ENCODE data around the gene DOK4.
"Not testable (repeated sequence)": the region's sequence is repeated elsewhere in the genome, so short reads cannot be mapped to it uniquely, and the experiment has no call there.

DOK4 gene

DNA sequence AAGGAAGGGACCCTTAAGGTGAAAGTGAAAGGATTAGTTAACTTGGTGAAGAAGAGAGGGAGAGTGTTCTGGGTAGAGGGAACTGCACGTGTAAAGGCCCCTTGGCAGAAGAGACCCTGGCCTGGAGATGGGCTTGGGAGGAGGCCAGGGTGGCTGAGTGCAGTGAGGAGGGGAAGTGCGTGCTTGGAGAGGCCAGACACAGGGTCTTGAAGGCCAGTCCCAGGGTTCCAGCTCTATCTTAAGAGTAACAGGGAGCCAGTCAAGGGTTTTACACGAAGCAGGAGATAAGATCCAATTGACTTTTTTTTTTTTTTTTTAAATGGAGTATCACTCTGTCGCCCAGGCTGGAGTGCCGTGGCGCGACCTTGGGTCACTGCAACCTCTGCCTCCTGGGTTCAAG, 15.2 kb upstream of the DOK4 start:
- DNase-seq (ENCODE audit: low spot score) = no peak

DNA sequence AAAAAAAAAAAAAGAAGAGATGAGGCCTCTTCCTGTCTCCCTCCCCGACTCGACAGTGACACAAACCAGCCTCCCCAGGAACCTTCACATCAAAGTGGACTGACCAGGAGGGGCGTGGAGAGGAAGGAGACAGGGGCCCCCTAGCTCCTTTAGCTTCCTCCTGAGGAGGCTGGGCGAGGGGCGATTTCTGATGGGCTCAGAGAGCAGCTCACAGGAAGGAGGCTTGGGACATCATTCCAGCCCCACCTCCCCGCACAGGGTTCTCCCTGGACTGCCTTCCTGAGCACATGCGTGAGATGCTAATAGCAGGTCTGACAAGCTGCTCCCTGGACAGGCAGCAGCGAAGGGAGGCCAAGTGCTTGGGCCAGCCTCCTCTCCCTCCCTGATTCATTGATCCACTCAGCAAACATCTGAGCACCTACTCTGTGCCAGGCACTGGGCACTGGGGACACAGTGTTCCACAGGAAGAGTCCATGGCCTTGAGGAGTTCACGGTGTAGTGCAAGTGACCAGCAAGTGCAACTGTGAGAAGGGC, 14.4 kb upstream of the DOK4 start:
- peak; percentile 10 for DNase-seq (ENCODE audit: low spot score)

DNA sequence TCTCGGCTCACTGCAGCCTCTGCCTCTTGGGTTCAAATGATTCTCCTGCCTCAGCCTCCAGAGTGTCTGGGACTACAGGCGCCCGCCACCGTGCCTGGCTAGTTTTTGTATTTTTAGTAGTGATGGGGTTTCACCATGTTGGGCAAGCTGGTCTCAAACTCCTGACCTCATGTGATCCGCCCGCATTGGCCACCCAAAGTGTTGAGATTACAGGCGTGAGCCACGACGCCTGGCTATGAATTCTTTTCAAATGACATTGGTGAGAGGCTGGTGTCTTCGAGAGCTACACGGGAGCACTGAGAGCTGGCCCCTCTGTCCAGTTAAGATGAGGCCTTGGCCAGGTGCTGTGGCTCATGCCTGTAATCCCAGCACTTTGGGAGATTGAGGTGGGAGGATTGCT, 13.6 kb upstream of the DOK4 start:
- DNase-seq (ENCODE audit: low spot score) = not testable (repeated sequence)

DNA sequence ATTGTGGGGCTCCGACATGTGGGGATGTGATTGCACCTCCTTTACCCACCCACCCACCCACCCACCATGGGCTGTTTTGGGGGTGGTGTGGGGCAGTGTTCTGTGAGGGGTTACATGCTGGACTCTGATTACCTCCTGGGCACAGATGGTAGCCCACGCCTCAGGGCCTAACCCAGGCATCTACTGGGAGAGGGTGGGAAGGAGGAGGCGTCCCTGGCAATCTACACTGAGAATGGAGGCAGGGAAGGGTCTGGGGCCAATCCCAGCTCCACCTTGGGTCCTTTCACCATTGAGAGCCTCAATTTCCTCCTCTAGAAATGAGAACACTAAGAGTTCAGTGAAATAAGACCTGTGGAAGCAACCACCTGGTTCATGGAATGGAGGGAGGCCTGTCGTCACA, 11.7 kb upstream of the DOK4 start:
- DNase-seq (ENCODE audit: low spot score) = no peak

DNA sequence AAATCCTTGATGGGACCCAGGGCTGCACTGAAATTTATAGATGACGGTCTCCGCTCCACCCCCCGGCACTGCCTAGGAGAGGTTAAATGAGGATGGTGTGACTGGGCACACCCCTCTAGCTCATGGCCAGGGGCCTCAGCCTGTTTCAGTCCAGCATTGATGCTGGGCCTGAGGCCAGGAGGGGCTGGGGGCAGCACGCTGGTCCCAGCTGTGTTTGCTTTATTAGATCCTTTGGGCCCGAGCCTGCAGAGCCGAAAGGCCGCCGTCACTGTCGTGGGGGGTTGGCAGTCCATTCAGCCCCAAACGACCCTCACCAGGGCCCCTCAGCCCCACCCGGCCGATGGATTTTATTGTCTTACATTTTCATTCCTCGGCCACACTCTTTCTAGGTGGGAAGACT, 10.8 kb upstream of the DOK4 start:
- DNase-seq (ENCODE audit: low spot score) = no peak

DNA sequence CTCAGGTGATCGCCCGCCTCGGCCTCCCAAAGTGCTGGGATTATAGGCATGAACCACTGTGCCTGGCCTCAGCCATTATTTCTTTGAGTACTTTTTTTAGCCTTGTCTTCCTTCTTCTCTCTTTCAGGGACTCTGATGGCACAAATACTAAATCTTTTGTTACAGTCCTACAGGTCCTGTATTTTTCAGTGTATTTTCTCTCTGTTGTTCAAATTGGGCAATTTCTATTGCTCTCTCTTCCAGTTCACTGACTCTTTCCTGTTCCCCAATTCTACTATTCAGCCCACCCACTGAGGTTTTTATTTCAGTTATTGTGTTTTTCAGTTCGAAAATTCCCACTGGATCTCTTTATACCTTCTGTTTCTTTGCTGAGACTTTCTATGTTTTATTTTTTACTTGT, 7.5 kb upstream of the DOK4 start:
- DNase-seq (ENCODE audit: low spot score) = no peak

DNA sequence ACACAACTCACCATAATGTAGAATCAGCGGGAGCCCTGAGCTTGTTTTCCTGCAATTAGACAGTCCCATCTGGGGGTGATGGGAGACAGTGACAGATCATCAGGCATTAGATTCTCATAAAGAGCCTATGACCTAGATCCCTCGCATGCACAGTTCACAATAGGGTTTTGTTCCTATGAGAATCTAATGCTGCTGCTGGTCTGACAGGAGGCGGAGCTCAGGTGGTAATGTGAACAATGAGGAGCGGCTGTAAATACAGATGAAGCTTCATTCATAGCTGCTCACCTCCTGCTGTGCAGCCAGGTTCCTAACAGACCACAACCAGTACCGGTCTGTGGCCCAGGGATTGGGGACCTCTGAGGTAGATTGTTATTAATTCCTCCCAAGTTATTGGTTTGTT, 2.9 kb upstream of the DOK4 start:
- no peak for DNase-seq (ENCODE audit: low spot score)

DNA sequence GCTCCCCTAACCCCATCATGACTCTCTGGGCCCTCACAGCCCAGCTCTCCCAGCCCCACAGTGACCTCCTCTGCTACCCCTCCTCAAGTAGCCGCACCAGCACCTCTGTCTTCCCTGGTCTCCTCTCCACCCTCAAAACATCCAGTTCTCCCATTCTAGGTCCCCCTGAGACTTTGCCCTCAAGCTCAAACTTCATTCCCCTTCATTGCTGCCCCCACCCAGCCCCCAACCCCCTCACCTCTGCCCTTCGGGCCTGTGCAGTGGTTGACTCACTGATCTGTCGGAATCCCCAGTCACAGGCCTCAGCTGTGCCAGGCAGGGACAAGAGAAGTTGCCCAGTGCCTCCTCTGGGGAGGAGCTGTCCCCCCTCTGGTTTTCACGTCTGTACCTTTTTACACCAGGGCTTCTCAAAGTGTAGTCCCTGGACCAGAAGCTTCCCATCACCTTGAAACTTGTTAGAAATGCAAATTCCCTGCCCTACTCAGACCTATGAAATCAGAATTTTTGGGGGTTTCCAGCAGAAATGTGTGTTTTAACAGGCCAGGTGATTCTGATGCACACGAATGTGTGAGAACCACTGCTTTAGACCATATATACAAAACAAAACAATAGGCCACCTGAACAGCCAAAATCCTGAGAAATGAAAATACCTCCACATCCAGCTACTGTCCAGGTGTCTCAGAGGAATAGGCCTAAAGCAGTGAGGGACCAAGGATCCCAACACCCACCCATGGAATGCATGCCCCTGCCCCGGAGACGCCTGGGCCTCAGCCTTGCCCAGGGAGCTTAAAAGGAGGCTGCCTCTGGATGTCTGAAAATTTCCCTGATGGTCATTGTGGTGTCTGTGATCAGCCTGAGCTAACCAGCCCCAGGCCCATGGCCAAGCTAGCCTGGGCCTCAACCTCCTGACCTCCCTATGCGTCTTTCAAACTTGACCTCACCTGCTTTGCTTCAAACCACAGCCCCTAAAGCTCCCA, 853 bp upstream of the DOK4 start:
- peak; percentile 25 for DNase-seq (ENCODE audit: low spot score)

DNA sequence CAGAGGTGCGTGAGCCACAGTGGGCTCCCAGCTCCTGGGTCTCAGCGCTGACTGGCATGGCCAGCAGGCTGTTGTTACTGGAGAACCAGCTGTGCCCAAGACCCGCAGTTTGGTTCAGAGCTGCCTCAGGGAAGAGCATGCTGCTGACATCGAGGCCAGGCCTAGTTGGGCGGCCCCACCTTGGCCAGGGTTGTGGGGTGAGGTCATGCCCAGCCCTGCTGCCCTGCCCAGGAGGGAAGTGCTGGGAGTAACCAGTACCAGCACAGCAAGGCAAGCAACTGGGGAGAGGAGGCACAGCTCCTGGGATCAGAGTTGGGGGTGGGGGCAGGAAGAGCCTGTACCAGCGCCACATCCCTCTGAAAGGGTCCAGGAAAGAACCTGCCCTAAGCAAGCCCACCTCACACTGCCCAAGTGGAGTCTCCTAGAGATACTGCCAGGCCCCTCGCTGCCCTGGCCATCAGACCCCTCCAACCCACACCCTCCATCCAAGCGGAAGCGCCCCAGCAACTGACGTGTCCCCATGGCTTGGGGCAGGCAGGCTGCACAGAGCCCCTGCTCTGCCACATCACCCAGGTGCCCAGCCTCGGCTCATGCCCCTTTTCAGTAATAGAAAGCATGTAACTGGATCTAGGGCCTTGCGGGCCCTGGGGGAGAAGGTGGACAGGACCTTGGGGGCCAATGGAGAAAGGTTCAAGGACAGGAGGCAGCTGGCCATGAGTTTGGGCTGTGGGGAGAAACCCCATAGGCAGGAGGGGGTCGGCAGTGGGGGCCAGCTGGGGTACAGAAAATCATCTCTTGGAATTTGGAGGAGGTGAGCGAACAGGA, 990 bp downstream of the DOK4 start:
- no peak for DNase-seq (ENCODE audit: low spot score)

DNA sequence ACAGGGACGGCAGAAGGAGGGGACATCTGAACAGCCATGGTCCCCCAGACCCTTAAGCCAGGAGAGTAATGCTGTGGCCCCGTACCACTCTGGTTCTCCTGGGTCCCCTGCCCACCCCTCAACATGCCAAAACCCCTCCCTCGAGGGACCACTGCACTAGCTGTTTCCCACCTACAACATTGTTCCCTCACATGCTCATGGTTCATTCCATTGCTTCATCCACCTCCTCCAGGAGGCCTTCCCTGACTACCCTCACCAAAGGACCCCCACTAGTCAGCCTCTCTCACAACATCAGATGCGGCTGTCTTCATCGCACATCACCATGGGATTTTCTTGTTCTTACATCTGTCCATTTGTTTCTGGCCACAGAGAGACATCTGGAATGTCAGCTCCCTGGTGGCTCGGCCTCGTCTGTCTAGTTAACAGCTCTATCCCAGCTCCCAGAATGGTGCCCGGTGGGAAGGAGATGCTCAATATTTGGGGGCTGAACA, 1.7 kb downstream of the DOK4 start:
- no peak for DNase-seq (ENCODE audit: low spot score)

DNA sequence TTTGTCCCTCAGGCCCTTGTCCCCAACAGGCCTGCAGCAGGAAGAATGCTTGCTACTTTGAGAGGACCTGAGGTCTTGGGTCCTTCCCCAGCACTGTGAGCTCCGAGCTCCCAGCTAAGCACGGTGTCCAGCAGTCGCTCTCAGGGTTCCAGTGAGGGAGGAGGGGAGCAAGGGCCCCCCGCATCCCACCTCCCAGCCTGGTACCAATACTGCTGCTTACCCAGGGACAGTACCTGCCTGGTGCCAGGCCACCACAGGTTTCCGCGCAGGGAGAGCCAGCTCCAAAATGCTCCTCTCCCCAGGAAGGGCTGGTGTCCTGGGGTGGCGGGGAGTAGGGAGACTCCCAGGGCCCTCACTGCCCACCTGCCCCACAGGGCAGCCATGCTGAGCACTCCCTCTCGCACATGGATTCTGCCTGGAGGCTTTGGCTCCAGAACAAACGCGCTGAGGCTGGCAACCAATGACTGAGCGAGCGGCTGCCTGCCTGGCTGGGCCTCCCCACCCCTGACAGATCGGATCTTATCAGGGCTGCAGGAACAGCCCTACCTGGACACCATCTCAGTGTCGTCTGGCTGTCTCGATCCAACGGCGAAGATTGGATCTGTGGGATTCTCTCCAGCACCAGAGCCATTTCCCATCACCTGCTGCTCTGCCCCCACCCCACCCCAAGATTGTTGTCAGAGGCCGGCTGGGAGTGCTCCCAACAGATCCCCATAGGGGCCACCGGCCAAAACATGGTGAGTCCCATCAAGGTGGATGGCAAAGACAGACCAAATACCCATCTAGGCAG, 2.4 kb downstream of the DOK4 start:
- DNase-seq (ENCODE audit: low spot score) = no peak

DNA sequence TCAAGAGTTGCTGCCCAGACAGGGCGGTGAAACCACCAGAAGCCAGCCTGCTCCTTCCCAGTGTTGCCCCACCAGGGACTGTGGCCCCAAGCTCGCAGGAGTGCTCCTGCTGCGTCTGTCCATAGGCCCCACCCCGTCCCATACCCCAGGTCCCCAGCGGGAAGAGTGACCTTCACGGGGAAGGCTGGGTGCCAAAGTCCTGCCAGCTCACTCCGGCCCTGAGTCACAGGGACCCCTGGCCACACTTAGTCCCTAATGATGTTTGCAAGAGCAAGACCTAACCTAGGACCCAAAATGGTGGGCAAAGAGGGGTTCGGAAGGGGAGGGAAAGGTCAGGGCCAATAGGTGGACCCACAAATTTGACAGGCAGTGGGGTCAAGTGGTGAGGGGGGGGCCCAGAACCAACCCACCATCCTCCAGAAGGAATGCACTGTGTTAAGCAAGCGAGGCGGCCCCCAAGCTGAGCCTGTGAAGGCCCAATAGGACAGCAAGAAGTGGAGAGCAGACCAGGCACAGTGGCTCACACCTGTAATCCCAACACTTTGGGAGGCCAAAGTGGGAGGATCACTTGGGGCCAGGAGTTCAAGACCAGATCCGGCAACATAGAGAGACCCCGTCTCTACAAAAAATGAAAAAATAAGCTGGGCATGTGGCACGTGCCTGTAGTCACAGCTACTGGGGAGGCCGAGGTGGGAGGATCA, 3.3 kb downstream of the DOK4 start:
- no peak for DNase-seq (ENCODE audit: low spot score)

DNA sequence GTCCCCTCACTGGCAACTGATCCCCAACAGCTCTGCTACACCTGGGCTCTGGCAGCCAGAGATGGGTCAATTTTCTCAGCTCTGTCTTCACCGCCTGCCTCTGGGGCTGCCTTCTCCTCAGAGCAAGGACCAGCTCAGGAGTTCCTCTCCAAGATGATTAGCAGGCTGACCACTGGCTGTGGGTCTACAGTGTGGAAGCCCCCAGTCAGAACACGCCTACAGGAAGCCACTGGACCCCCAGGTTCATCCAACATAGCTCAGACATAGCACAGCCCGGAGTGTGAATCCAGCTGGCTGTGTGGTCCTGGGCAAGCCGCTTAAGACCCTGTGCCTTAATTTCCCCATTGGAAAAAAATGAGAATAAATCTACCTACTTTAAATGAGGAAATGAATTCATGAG, 4.9 kb downstream of the DOK4 start:
- no peak for DNase-seq (ENCODE audit: low spot score)

DNA sequence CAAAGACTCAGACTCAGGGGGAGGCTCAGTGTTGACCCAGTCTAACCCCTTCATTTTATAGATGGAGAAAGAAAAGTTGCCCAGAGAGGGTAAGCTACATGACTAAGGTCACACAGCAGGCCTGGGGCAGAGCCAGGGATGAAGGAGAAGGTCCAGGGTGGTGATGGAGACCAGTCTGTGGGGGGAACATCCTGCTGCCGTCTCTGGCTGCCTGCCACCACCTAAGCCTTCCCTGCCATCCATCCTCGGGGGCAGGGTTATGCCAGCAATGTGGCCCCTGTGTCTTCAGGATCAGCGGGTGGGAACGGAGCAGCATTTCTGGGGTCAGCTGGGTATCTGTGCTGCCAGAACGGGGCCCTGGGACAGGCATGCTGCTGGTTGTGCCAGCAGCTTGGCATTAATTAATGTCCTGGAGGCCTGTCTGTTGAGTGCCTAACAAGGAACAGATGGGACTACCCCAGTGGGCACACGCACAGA, 5.5 kb downstream of the DOK4 start:
- DNase-seq (ENCODE audit: low spot score) = no peak

DNA sequence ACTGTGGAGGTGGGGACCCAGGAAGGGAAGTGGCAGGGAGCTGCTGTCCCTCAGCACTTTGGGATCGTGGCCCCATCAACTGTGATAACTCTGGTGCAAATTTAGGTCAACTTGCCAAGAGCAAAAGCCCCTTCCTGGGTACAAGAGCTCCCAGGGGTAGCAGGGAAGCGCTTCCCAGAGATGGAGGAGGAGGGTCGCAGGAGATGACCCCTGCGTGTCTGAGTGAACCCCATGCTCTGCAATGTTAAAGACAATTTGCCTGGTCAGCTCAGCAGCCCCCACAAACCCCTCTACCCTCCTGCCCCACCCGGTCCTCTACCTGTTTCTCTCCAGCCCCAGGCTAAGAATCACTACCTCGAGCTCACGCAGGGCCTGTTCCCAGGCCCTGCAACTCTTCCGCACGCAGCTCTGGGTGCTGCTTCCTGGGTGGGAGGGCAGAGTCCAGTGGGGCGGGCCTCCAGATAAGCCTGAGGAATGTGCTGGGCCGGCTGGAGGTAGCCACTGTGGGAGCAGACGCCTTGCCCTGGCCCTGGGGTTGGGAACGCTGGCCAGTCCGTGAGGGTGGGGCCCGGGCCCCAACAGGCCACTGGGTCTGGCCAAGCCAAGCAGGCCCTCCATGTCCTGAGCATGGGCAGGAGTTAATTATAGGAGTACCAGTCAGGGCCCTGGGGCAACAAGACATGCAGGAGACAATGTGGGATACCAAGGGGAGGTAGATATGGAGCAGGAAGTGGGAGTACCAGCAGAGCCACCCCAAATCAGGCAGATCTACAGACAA, 6.1 kb downstream of the DOK4 start:
- no peak for DNase-seq (ENCODE audit: low spot score)

DNA sequence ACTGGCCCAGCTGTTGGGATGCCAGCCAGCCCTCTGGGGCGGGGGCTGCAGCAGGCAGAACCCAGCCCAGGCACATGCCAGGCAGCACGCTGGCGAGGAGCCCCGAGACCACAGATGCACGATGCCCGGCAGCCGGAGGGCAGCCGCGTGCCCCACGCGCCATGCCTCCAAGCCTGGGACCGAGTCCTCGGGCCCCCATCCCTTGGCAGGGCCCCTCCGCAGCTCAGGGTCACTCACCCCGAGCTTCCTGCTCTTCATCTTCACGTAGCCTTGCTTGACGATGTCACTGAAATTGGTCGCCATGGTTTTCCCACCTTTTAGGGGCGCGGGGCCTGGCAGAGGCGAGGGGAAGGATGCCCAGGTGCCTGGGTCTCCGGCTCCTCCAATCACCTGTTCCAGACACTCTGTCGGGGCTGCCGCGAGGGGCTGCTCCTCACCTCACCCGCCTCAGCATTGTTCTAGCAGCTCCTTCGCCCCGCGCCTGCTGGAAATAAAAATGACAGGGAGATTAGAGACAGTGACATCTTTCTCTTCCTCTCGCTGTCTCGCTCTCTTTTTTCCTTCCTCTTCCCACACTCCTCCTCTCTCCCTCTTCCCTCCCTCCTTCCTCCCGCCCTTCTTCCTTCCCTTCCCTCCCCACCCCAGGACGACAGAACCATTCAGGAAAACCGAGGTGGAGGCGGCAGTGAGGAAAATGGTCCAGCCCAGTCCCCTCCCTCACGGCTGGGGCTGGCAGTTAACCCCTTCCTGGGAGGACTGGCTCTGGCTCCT, 6.9 kb downstream of the DOK4 start:
- no peak for DNase-seq (ENCODE audit: low spot score)

DNA sequence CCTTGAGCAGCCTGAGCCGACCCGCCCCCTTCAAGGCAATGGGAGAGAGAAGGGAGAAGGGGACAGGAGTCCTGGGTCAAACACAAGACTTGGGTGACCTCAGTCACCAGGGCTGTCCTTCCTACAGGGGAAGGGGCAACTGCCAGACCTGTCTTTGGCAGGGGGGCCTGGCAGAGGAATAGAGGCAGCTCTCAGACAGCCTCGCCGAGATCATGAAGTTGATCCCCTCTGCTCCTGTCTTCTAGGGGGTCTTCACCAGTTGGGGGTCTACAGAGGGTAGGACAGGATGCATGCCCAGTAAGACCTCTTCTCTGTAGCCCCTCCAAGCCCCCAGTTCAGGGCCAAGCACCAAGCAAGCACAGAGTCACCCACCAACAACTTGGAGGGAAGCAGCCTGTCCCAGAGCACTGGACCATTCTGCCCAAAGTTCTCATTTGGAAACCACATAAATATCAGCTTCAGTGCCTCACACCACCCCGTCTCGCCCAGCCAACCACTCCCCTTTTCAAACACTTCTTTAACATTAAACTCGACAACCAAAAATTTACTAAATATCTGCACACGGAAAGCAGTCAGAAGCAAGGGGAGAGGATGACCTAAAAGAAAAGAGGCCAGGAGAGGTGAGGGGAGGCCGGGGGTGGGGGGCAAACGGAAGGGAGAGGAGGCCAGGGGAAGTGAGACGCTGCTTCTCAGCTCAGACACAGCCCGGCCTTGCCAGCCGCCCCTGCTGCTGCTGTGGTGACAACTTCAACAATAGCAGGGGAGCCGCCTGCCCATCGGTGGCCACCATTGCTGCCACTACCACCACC, 7.7 kb downstream of the DOK4 start:
- DNase-seq (ENCODE audit: low spot score) = no peak

DNA sequence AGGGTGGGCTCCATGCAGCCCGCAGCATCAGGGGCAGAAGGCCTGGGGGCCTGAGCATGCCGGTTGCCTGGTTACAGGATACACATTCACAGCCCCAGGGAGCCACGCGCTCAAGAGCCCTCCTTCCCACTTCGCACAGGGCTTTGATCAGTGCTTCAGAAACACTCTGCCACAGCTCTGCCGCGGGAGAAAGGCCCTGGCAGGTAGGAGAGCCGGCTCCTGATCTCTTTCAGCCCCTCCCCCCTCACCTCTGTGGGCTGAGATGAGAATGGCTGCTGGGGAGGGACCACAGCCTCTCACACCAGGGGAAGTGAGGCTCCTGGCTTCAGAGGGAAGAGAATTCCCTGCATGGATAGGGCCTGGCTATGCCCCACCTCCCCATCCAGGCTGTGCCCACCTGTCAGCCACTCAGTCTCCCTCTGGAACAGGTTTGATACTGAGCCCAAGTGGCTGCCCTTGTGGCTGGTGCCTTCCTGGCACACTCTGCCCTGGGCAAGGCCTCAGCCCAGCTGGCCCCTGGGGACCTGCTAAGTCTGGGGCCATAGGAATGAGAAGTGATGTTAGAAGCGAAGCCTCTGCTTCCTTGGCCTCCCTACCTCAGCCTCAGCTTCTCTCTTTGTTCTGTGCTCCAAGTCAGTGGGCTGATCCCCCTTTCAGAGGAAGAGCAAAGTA, 8.6 kb downstream of the DOK4 start:
- DNase-seq (ENCODE audit: low spot score) = no peak
